Liver (tissue), 9 donors: ENCODE results near the gene PDZD8. TPM values are rescaled to one million over a fixed set of nuclear protein-coding genes. Genes with fewer than 3 reads are reported as not detected.
A peak's percentile ranks its signal among the peaks of the same experiment; 100 is the strongest.

Experiments used
- DNase-seq: peaks from one replicate; pipeline ENCODE4 v3.0.0-alpha.2; 2017; ENCODE audit warnings: low spot score
- H3K27ac ChIP-seq, 2 donors: one replicate each; pipeline ENCODE4 v1.7.0; 2013; ENCODE audit warnings: inconsistent platforms in 2 of 2, low read length in 2 of 2, control low read depth in 1 of 2, low read depth in 1 of 2, mild to moderate bottlenecking in 1 of 2
- H3K27me3 ChIP-seq, 4 donors: one replicate each; pipeline versions ENCODE4 v1.6.1 to v1.7.0; 2013; ENCODE audit warnings: low read length in 3 of 4, inconsistent platforms in 1 of 4, mild to moderate bottlenecking in 1 of 4, moderate library complexity in 1 of 4; ENCODE audit not compliant: control insufficient read depth in 4 of 4, insufficient read depth in 4 of 4
- H3K36me3 ChIP-seq, 4 donors: one replicate each; pipeline versions ENCODE4 v1.6.1 to v1.7.0; 2013; ENCODE audit warnings: low read length in 3 of 4, mild to moderate bottlenecking in 3 of 4, low read depth in 1 of 4, moderate library complexity in 1 of 4; ENCODE audit not compliant: control insufficient read depth in 4 of 4, insufficient read depth in 3 of 4
- H3K4me1 ChIP-seq, 4 donors: one replicate each; pipeline versions ENCODE4 v1.6.1 to v1.7.0; 2013; ENCODE audit warnings: low read length in 3 of 4, mild to moderate bottlenecking in 3 of 4, moderate library complexity in 1 of 4; ENCODE audit not compliant: control insufficient read depth in 4 of 4, insufficient read depth in 4 of 4
- H3K4me3 ChIP-seq, 3 donors: one replicate each; pipeline versions ENCODE4 v1.6.1 to v1.7.0; 2013; ENCODE audit warnings: low read length in 3 of 3, control low read depth in 1 of 3, low read depth in 1 of 3, mild to moderate bottlenecking in 1 of 3
- H3K9ac ChIP-seq, 2 donors: one replicate each; pipeline ENCODE4 v1.7.0; 2013; ENCODE audit warnings: low read length in 2 of 2, mild to moderate bottlenecking in 2 of 2, moderate library complexity in 2 of 2, control low read depth in 1 of 2, low read depth in 1 of 2
- H3K9me3 ChIP-seq, 4 donors: one replicate each; pipeline versions ENCODE4 v1.6.1 to v1.7.0; 2013; ENCODE audit warnings: low read length in 3 of 4; ENCODE audit not compliant: control insufficient read depth in 4 of 4
- EGR1 ChIP-seq, 2 donors: IDR thresholded peaks; 2 replicates each; pipeline ENCODE4 v1.6.1; 2016 to 2018; ENCODE audit warnings: antibody characterized with exemption in 2 of 2, low read depth in 2 of 2
- FOXA1 ChIP-seq: IDR thresholded peaks from 2 replicates; pipeline ENCODE4 v1.6.1; 2016; ENCODE audit warnings: antibody characterized with exemption
- FOXA2 ChIP-seq: IDR thresholded peaks from 2 replicates; pipeline ENCODE4 v1.6.1; 2016; ENCODE audit warnings: antibody characterized with exemption
- GABPA ChIP-seq, 2 donors: IDR thresholded peaks in 1 of 2; conservative IDR thresholded peaks in 1 of 2; 2 replicates each; pipeline ENCODE4 v1.6.1; 2016; ENCODE audit warnings: antibody characterized with exemption in 2 of 2, mild to moderate bottlenecking in 1 of 2, moderate library complexity in 1 of 2
- HNF4A ChIP-seq, 2 donors: conservative IDR thresholded peaks; 2 replicates each; pipeline ENCODE4 v1.6.1; 2016; ENCODE audit warnings: antibody characterized with exemption in 2 of 2, mild to moderate bottlenecking in 2 of 2
- HNF4G ChIP-seq: IDR thresholded peaks from 2 replicates; pipeline ENCODE4 v1.6.1; 2016; ENCODE audit warnings: antibody characterized with exemption
- JUND ChIP-seq, 2 donors: IDR thresholded peaks; 2 replicates each; pipeline ENCODE4 v1.6.1; 2016; ENCODE audit warnings: antibody characterized with exemption in 2 of 2
- NR2F2 ChIP-seq: IDR thresholded peaks from 2 replicates; pipeline ENCODE4 v1.6.1; 2016; ENCODE audit warnings: antibody characterized with exemption
- RAD21 ChIP-seq, 2 donors: IDR thresholded peaks; 2 replicates each; pipeline ENCODE4 v1.6.1; 2016; ENCODE audit warnings: antibody characterized with exemption in 2 of 2, mild to moderate bottlenecking in 2 of 2
- RXRA ChIP-seq, 2 donors: IDR thresholded peaks; 2 replicates each; pipeline ENCODE4 v1.6.1; 2017 to 2018; ENCODE audit warnings: antibody characterized with exemption in 2 of 2, mild to moderate bottlenecking in 1 of 2
- SP1 ChIP-seq: IDR thresholded peaks from 2 replicates; pipeline ENCODE4 v1.6.1; 2018; ENCODE audit warnings: antibody characterized with exemption, mild to moderate bottlenecking
- TAF1 ChIP-seq: conservative IDR thresholded peaks from 2 replicates; pipeline ENCODE4 v1.6.1; 2016; ENCODE audit warnings: antibody characterized with exemption, mild to moderate bottlenecking
- YY1 ChIP-seq: IDR thresholded peaks from 2 replicates; pipeline ENCODE4 v1.6.1; 2016; ENCODE audit warnings: antibody characterized with exemption, mild to moderate bottlenecking
- WGBS: extraction: QIAGEN DNeasy Blood & Tissue Kit; methylation state at CpG from one replicate; pipeline ENCODE4 v1.1.7; 2013; 5-methylcytosine and 5-hydroxymethylcytosine counted together
- polyA plus RNA-seq, 2 donors: library from polyadenylated mRNA; stranded (reverse) in 1 of 2; unstranded in 1 of 2; fragments of 200-250 nt in 1 of 2; fragments of >200 nt in 1 of 2; fragmentation: Nextera tagmentation in 1 of 2; extraction: Ambion mirVana in 1 of 2; gene quantifications; one replicate each; pipeline versions ENCODE4 v1.2.1 to v1.2.3, GENCODE V29; 2013 to 2015
- total RNA-seq, 2 donors: library from RNA; depleted of rRNA; stranded (reverse); fragments of >200 nt; gene quantifications; one replicate each; pipeline ENCODE4 v1.2.3, GENCODE V29; 2014
- TF ChIP-seq, protein P1 (sequence below): IDR thresholded peaks from 2 replicates; pipeline ENCODE4 v1.6.1; 2016; ENCODE audit warnings: antibody characterized with exemption
- TF ChIP-seq, protein P2 (sequence below): IDR thresholded peaks from 2 replicates; pipeline ENCODE4 v1.6.1; 2016; ENCODE audit warnings: antibody characterized with exemption, mild to moderate bottlenecking
- TF ChIP-seq, protein P3 (sequence below): IDR thresholded peaks from 2 replicates; pipeline ENCODE4 v1.6.1; 2016; ENCODE audit warnings: antibody characterized with exemption
- TF ChIP-seq, protein P4 (sequence below): fragments of 150-350 bp; IDR thresholded peaks from 2 replicates; pipeline ENCODE4 v1.5.1; 2017; ENCODE audit warnings: improper control_type of control experiment, low read depth, low read length; ENCODE audit not compliant: missing input control
- TF ChIP-seq, protein P5 (sequence below): IDR thresholded peaks from 2 replicates; pipeline ENCODE4 v1.6.1; 2016; ENCODE audit warnings: antibody characterized with exemption
- donor health status: healthy.
- donor health status: healthy.
- donor health status: healthy.
- donor health status: healthy.
- donor health status: healthy.

The PDZD8 gene
- total and polyA plus RNA-seq, 4 donors, result 9.3 to 38.9 (median 15.1) TPM

DNA sequence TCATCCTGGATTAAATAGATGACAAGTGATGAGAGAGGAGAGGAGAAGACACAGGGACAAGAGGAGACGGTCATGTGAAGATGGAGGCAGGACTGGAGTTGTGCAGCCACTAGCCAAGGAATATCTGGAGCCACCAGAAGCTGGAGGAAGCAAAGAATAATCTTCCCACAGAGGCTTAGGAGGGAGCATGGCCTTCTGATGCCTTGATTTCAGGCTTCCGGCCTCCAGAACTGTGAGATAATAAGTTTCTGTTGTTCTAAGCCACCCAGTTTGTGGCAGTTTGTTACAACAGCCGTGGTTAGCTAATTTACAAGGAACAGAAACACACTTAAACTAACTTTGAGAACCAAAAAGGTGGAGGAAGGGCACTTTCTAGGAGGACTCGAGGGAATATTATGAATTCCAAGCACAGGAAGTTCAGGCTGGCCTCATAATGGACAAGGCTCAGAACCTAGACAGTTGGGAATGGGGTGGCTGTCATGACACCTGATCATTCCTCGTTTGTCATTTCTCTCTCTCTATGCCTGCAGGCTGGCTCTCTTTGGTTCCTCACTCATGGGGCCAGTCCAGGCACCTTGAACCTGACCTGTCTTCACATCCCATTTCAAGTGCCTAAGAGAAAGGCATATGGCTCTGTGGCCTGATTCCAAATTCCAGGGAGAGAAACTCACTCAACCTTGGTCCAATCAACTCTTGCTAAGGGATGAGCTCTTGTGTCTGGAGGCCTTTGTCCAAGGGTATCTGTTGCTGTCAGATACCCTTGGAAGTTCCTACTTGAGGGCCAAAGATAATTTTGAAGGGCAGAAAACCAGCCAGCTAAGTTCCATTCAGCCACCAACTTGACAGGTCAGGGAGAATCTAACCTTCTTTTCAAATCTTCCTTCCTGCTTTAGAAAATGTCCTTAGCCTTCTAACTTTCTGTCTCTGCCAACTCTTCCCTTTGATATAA is 33.5 kb upstream of the PDZD8 start:
- H3K27ac ChIP-seq, result no peak overlapping the region
- WGBS, result 84% methylated on average over 5 of the region's 5 CpGs
- no peaks in the 10 kb centered on the region for H3K27me3 ChIP-seq
- H3K9ac ChIP-seq, result no peak overlapping the region
- no peak for DNase-seq
- no peak overlapping the region for H3K4me3 ChIP-seq
- no peaks in the 10 kb centered on the region for H3K9me3 ChIP-seq
- H3K4me1 ChIP-seq, result peaks cover 4 to 43% (median 25%) of the 10 kb centered on the region in 4 donors
- H3K36me3 ChIP-seq, result no peaks in the 10 kb centered on the region
- TF ChIP-seq YY1, result no peak
- no peak for TF ChIP-seq GABPA (IDR thresholded peaks at IDR 0.05 in 1 of 2, conservative IDR thresholded peaks at IDR 0.05 in 1 of 2)
- TF ChIP-seq FOXA1, result no peak
- TF ChIP-seq RAD21 (IDR thresholded peaks at IDR 0.05), result no peak
- no peak for TF ChIP-seq NR2F2

DNA sequence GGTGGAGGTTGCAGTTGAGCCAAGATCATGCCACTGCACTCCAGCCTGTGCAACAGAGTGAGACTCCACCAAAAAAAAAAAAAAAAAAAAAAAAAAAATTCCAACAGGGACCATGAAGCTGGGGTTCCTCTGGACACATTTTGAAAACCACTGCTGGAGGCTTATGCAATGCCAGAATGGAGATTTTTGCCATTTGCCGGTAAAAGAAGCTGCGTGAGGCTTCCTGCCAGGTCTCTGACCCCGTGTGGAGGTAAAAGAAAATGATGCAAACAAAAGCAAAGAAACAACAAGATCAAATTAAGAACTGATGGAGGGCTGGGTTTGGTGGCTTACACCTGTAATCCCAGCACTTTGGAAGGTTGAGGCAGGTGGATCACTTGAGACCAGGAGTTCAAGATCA is 30.5 kb upstream of the PDZD8 start:
- 36% methylated on average over 3 of the region's 3 CpGs for WGBS
- no peak overlapping the region for H3K4me3 ChIP-seq
- no peak overlapping the region for H3K9ac ChIP-seq
- no peaks in the 10 kb centered on the region for H3K27me3 ChIP-seq
- H3K9me3 ChIP-seq, result no peaks in the 10 kb centered on the region
- TF ChIP-seq YY1, result peak; percentile 54
- TF ChIP-seq HNF4A (conservative IDR thresholded peaks at IDR 0.05), result peak; percentile 41 to 56
- TF ChIP-seq, protein P1, sequence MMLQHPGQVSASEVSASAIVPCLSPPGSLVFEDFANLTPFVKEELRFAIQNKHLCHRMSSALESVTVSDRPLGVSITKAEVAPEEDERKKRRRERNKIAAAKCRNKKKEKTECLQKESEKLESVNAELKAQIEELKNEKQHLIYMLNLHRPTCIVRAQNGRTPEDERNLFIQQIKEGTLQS, result peak; percentile 51
- TF ChIP-seq, protein P2, sequence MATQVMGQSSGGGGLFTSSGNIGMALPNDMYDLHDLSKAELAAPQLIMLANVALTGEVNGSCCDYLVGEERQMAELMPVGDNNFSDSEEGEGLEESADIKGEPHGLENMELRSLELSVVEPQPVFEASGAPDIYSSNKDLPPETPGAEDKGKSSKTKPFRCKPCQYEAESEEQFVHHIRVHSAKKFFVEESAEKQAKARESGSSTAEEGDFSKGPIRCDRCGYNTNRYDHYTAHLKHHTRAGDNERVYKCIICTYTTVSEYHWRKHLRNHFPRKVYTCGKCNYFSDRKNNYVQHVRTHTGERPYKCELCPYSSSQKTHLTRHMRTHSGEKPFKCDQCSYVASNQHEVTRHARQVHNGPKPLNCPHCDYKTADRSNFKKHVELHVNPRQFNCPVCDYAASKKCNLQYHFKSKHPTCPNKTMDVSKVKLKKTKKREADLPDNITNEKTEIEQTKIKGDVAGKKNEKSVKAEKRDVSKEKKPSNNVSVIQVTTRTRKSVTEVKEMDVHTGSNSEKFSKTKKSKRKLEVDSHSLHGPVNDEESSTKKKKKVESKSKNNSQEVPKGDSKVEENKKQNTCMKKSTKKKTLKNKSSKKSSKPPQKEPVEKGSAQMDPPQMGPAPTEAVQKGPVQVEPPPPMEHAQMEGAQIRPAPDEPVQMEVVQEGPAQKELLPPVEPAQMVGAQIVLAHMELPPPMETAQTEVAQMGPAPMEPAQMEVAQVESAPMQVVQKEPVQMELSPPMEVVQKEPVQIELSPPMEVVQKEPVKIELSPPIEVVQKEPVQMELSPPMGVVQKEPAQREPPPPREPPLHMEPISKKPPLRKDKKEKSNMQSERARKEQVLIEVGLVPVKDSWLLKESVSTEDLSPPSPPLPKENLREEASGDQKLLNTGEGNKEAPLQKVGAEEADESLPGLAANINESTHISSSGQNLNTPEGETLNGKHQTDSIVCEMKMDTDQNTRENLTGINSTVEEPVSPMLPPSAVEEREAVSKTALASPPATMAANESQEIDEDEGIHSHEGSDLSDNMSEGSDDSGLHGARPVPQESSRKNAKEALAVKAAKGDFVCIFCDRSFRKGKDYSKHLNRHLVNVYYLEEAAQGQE, result peak; percentile 20
- TF ChIP-seq NR2F2, result no peak
- TF ChIP-seq, protein P3, sequence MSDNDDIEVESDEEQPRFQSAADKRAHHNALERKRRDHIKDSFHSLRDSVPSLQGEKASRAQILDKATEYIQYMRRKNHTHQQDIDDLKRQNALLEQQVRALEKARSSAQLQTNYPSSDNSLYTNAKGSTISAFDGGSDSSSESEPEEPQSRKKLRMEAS, result no peak
- peak in 1 of 2 donors; percentile 44 for TF ChIP-seq JUND (IDR thresholded peaks at IDR 0.05)
- TF ChIP-seq TAF1, result no peak
- TF ChIP-seq GABPA (IDR thresholded peaks at IDR 0.05 in 1 of 2, conservative IDR thresholded peaks at IDR 0.05 in 1 of 2), result no peak
- TF ChIP-seq RXRA (IDR thresholded peaks at IDR 0.05), result peak; percentile 70 to 72
- TF ChIP-seq, protein P4, sequence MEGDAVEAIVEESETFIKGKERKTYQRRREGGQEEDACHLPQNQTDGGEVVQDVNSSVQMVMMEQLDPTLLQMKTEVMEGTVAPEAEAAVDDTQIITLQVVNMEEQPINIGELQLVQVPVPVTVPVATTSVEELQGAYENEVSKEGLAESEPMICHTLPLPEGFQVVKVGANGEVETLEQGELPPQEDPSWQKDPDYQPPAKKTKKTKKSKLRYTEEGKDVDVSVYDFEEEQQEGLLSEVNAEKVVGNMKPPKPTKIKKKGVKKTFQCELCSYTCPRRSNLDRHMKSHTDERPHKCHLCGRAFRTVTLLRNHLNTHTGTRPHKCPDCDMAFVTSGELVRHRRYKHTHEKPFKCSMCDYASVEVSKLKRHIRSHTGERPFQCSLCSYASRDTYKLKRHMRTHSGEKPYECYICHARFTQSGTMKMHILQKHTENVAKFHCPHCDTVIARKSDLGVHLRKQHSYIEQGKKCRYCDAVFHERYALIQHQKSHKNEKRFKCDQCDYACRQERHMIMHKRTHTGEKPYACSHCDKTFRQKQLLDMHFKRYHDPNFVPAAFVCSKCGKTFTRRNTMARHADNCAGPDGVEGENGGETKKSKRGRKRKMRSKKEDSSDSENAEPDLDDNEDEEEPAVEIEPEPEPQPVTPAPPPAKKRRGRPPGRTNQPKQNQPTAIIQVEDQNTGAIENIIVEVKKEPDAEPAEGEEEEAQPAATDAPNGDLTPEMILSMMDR, result no peak
- no peak for TF ChIP-seq FOXA1
- no peak for TF ChIP-seq RAD21 (IDR thresholded peaks at IDR 0.05)
- peak in 1 of 2 donors; percentile 14 for TF ChIP-seq EGR1 (IDR thresholded peaks at IDR 0.05; ENCODE audit: low read depth in 2 of 2)
- TF ChIP-seq SP1, result peak; percentile 20
- TF ChIP-seq, protein P5, sequence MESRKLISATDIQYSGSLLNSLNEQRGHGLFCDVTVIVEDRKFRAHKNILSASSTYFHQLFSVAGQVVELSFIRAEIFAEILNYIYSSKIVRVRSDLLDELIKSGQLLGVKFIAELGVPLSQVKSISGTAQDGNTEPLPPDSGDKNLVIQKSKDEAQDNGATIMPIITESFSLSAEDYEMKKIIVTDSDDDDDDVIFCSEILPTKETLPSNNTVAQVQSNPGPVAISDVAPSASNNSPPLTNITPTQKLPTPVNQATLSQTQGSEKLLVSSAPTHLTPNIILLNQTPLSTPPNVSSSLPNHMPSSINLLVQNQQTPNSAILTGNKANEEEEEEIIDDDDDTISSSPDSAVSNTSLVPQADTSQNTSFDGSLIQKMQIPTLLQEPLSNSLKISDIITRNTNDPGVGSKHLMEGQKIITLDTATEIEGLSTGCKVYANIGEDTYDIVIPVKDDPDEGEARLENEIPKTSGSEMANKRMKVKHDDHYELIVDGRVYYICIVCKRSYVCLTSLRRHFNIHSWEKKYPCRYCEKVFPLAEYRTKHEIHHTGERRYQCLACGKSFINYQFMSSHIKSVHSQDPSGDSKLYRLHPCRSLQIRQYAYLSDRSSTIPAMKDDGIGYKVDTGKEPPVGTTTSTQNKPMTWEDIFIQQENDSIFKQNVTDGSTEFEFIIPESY, result no peak
- no peak for TF ChIP-seq FOXA2
- no peak for TF ChIP-seq HNF4G
- peak overlapping the region; percentile 85 to 90 for H3K27ac ChIP-seq
- no peaks in the 10 kb centered on the region for H3K36me3 ChIP-seq
- no peak for DNase-seq
- H3K4me1 ChIP-seq, result peaks cover 3 to 24% (median 16%) of the 10 kb centered on the region in 4 donors
